HT1080 (cell line): ENCODE results near the gene SYT12. TPM values are rescaled to one million over a fixed set of nuclear protein-coding genes. Genes with fewer than 3 reads are reported as not detected.
A peak's percentile ranks its signal among the peaks of the same experiment; 100 is the strongest.
"Not testable (repeated sequence)": the region's sequence is repeated elsewhere in the genome, so short reads cannot be mapped to it uniquely, and the experiment has no call there.

Source experiments
- DNase-seq: peaks from one replicate; pipeline ENCODE4 v3.0.0-alpha.2; 2015; ENCODE audit warnings: low read depth
- total RNA-seq: library from RNA; depleted of rRNA; stranded (reverse); fragments of >200 nt; shearing (Covaris generic); gene quantifications from 2 replicates; pipeline ENCODE4 v1.2.3, GENCODE V29; 2014

The SYT12 gene
- total RNA-seq, 1 experiment from 2014 or later = 0.03 TPM

- no peak for DNase-seq
Observed at GRCh38 chr11:66992041-66992440, 30.9 kb upstream of the SYT12 start.

DNA sequence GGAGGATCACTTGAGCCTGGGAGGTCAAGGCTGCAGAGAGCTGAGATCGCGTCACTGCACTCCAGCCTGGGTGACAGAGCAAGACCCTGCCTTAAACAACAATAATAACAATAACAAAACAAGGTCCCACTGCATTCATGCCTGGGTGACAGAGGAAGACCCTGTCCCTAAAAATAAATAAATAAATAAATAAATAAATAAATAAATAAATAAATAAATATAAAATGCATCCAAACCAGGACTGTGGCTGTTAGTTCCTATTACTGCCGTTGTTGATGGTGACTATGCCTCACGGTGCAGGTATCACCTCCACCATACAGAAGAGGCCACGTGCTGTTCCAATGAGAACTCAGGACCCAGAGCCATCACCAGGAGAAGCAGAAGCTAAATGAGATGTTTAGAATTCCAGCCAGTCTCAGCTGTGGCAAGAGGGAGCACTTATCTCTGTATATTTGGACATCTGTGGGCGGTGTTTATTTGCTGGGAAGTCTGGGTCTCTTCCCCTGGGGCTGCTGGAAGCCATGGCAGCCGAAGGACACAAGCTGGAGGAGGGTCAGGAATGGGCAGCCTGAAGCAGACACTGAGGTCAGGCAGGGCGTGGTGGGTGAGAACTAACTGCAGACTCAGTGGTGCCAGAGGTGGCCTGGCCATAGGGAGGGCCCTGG, 26.2 kb upstream of the SYT12 start:
- DNase-seq = no peak

DNA sequence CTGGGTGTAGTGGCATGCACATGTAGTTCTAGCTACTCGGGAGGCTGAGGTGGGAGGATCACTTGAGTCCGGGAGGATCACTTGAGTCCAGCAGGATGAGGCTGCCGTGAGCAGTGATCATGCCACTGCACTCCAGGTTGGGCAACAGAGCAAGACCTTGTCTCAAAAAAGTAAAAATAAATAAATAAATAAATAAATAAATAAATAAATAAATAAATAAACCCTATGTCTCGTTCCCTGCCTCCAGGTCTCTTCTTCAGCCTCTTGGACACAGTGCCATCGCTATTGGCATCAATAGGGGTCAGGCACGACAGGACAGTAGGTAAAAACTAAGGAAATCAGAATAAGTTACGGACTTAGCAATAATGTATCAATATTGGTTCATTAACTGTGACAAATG, 23.4 kb upstream of the SYT12 start:
- no peak for DNase-seq

GRCh38 chr11:67001332-67001731, 21.6 kb upstream of the SYT12 start:
- DNase-seq = no peak

- DNase-seq = no peak
Observed at GRCh38 chr11:67002297-67002913, 20.5 kb upstream of the SYT12 start.

DNA sequence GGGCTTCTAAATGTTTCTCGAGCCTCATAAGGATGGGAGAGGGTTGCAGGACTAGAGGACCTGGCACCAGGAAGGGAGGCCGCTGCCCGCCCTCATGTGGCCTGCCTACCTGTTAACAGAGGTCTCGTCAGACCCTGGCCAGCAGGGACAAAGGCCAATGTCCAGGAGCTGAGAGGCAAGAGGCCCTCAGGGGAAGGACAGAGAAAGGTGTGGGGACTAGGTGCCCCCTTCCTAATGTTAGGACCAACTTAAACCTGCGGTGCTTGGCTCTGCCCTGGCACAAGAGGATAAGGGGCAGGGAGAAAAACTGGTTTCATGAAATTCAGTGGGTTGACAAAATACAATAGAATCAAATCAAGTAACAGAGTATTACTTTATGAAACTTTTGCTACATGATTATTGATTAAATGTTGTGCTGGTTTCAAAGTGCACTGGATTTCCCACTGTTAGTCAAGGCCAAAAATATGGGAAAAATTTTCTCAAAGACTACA, 20.0 kb upstream of the SYT12 start:
- DNase-seq = no peak

- DNase-seq = not testable (repeated sequence)
Observed at GRCh38 chr11:67005200-67005599, 17.7 kb upstream of the SYT12 start.

DNA sequence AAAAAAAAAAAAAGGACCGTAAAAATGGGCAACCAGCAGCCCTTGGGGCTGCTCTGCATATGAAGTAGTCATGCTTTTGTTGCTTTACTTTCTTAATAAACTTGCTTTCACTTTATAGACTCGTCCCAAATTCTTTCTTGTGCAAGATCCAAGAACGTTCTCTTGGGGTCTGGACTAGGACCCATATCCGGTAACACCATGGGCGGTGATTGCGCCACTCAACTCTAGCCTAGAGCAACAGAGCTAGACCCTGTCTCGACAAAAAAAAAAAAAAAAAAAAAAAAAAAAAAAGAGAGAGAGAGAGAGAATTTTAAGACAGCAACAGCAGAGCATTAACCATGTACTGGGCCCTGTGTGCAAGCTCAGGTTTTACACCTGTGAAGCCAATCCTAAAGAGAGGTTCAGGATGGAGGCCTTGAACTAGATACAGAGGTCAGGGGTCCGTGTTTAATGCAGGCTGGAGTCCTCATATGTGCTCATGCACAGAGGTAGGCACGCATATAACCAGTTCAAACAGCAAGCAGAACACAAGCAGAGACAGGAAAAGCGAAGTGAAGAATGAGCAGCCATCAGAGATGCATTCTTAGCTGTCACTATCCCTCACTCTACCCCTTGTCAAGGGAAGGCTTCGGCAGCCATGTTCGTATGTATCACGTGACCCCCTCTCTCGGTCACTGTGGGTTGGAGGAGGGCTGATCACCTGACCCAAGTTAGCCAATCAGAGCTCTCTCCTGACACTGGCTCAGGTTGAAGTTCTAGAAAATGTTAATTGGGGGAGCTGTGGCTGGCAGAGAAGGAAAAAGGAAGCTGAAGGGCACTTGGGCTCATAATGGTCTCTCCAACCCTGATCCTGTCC, 16.7 kb upstream of the SYT12 start:
- DNase-seq = peak; percentile 77

- no peak for DNase-seq
Observed at GRCh38 chr11:67007126-67007525, 15.8 kb upstream of the SYT12 start.

- no peak for DNase-seq
Observed at GRCh38 chr11:67010296-67010905, 12.5 kb upstream of the SYT12 start.

- DNase-seq = no peak
Observed at GRCh38 chr11:67013511-67014045, 9.4 kb upstream of the SYT12 start.

DNA sequence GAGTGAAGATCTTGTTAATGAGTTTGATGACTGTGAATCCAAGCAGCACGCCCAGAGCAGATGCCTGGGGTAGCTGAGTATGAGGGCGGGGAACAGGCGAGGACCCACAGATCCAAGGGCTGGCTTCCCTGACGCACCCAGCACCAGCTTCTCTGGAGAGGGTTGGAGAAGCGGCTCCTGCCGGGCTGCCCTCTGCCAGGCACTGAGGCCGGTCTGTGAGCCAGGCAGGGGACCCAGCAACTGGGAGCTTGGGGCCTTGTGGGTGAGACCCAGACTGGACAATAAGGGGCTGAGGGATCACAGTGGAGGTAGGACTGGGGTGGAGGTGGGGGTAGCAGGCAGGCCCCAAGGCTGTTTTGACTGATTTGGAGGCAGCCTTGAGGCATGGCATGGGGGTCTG, 8.6 kb upstream of the SYT12 start:
- no peak for DNase-seq

GRCh38 chr11:67015048-67015447, 7.9 kb upstream of the SYT12 start:
- no peak for DNase-seq

GRCh38 chr11:67016550-67016949, 6.4 kb upstream of the SYT12 start:
- no peak for DNase-seq

- no peak for DNase-seq
Observed at GRCh38 chr11:67020949-67021348, 2.0 kb upstream of the SYT12 start.

DNA sequence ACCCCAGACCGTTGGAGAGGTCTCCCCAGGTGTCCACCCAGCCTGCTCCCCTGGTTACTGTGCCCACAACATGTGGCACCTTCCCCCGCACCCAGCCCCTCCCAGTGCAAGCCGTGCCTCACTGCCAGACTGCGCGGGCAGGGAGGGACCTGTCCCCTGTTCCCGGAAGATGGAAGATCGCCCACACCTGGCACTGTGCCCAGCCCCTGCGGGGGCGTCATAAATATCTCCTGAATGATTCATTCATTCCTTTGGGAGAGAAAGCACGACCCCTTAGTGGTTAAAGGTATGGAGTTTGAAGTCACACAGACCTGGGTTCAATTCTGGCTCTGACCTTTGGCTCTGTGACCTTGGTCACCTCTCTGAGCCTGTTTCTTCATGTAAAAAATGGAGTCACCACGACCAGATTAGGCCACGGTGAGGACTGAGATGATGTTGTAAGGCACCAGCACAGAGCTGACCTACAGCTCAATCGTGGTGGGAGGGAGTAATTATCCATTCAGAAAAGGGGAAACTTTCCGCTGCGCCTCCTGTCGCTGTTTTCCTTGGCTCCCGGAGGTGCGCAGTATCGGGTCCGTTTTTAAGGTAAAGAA, 497 bp upstream of the SYT12 start:
- DNase-seq = peak; percentile 39

DNA sequence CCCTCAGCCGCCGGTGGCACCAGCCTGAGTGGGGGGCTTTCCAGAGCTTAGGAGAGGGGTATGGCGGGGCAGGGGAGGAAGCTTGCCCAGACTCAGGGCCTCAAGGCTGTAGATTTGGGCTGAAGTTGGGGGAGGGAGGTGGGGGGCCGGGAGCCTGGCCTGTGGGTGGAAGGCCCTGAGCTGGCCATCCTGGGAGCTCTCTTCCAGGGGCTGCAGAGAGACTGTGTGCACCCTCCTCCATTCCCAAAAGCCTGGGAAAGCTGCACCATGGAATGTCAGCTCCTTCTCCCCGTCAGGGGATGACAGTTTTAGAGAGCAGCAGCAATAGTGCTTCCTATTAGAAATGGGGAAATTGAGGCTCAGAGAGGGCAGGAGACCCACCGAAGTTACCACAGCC, 1.0 kb downstream of the SYT12 start:
- no peak for DNase-seq

GRCh38 chr11:67024410-67024809, 1.5 kb downstream of the SYT12 start:
- peak; percentile 75 for DNase-seq

GRCh38 chr11:67024966-67025365, 2.0 kb downstream of the SYT12 start:
- DNase-seq = no peak

- DNase-seq = no peak
Observed at GRCh38 chr11:67025750-67026149, 2.8 kb downstream of the SYT12 start.

DNA sequence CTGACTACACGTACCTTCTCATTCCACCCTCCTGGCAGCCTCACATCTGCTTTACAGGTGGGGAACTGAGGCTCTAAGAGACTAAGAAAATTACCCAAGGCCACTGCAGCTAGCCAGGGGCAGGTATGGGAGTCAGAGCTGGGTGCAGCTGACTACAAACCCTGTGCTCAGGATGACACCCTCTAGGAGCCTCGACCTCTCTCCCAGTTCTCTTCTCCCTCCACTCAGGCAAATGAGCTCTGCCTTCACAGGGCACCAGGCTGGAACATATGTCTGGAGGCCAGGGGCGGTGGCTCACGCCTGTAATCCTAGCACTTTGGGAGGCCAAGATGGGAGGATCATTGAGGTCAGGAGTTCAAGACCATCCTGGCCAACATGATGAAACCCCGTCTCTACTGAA, 4.0 kb downstream of the SYT12 start:
- no peak for DNase-seq
